Peyer's patch (tissue), 4 donors: Measurements from ENCODE around the gene DCST1. TPM values are rescaled to one million over a fixed set of nuclear protein-coding genes. Genes with fewer than 3 reads are reported as not detected.
A peak's percentile ranks its signal among the peaks of the same experiment; 100 is the strongest.

Experiments used
- DNase-seq, 3 donors: peaks; one replicate each; pipeline ENCODE4 v3.0.0-alpha.2; 2017 to 2019
- H3K27ac ChIP-seq, 4 donors: fragments of 200-600 bp; sonication (generic); one replicate each; pipeline ENCODE4 v1.5.1; 2016 to 2019
- H3K27me3 ChIP-seq, 2 donors: fragments of 200-600 bp; sonication (generic); one replicate each; pipeline ENCODE4 v1.5.1; 2019
- H3K36me3 ChIP-seq, 3 donors: fragments of 200-600 bp; sonication (generic); one replicate each; pipeline ENCODE4 v1.5.1; 2016 to 2019
- H3K4me1 ChIP-seq, 4 donors: fragments of 200-600 bp; sonication (generic); one replicate each; pipeline ENCODE4 v1.5.1; 2016 to 2019
- H3K4me3 ChIP-seq, 4 donors: fragments of 200-600 bp; sonication (generic); 1 replicate in 3 of 4; 2 replicates in 1 of 4; pipeline ENCODE4 v1.5.1; 2016 to 2019; ENCODE audit warnings: mild to moderate bottlenecking in 1 of 4
- H3K9me3 ChIP-seq, 4 donors: fragments of 200-600 bp; sonication (generic); one replicate each; pipeline ENCODE4 v1.5.1; 2016 to 2019; ENCODE audit warnings: mild to moderate bottlenecking in 1 of 4
- CTCF ChIP-seq, 6 experiments: fragments of 450-650 bp in 4 of 6; fragments of 200-600 bp in 2 of 6; sonication (generic) in 1 of 6; IDR thresholded peaks; one replicate each; pipeline ENCODE4 v1.5.1; 2017 to 2019; ENCODE audit warnings: antibody characterized with exemption in 6 of 6, mild to moderate bottlenecking in 3 of 6, moderate library complexity in 1 of 6
- POLR2A ChIP-seq, 2 donors: fragments of 450-650 bp; IDR thresholded peaks; one replicate each; pipeline ENCODE4 v1.5.1; 2017; ENCODE audit warnings: antibody characterized with exemption in 2 of 2, mild to moderate bottlenecking in 2 of 2, moderate library complexity in 2 of 2
- total RNA-seq, 4 donors: library from RNA; depleted of rRNA; stranded (reverse); fragments of >200 nt; gene quantifications; one replicate each; pipeline ENCODE4 v1.1.0, GENCODE V29; 2016

DCST1 gene
- total RNA-seq, 4 donors from 2014 or later = 0.88 to 2.7 TPM; not detected in 2

DNA sequence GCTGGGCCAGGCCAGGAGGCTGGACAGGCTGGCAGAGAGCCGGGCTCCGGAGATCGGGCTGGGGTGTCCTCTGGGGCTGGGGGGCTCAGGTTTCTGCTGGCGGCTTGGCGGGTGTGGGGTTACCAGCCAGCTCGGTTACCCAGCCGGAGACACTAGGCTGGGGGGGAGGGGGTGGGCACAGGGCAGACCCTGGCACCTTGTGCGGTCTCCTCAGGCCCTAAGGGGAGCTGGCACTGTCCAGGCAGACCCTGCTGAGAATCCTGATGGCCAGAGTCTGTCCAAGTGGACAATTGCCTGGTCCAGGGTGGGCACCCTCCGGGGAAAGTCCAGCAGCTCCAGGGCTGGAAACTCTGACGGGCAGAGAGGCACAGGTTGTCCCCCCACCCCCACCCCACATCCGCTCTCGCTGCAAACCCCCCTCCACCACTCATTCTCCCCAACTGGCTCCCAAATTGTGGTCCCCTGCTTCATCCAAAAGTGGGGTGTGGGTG is 24.4 kb upstream of the DCST1 start:
- peak in 1 of 3 donors; percentile 50 for DNase-seq
- Histone ChIP-seq H3K27me3 (no peaks in the 10 kb centered on the region), H3K36me3 (peaks cover 0 to 13% (median 0%) of the 10 kb centered on the region in 3 donors), H3K4me3 (peak overlapping the region; percentile 26 to 63 (median 48)), H3K27ac (peak overlapping the region; percentile 94 to 99 (median 96)), H3K9me3 (no peaks in the 10 kb centered on the region), H3K4me1 (peaks cover 6 to 83% (median 56%) of the 10 kb centered on the region in 4 donors)
- TF ChIP-seq POLR2A (IDR thresholded peaks at IDR 0.05) (no peak), CTCF (IDR thresholded peaks at IDR 0.05) (no peak)

GRCh38 chr1:155009742-155010141 is 23.9 kb upstream of the DCST1 start:
- H3K27me3 ChIP-seq = no peaks in the 10 kb centered on the region
- DNase-seq = no peak
- H3K9me3 ChIP-seq = no peaks in the 10 kb centered on the region
- H3K4me1 ChIP-seq = peaks cover 6 to 81% (median 54%) of the 10 kb centered on the region in 4 donors
- peak overlapping the region; percentile 26 to 63 (median 48) for H3K4me3 ChIP-seq
- TF ChIP-seq POLR2A (IDR thresholded peaks at IDR 0.05) = no peak
- TF ChIP-seq CTCF (IDR thresholded peaks at IDR 0.05) = no peak
- H3K27ac ChIP-seq = peak overlapping the region; percentile 94 to 99 (median 96)
- peaks cover 0 to 18% (median 0%) of the 10 kb centered on the region in 3 donors for H3K36me3 ChIP-seq

- Histone ChIP-seq H3K4me1 (peaks cover 6 to 81% (median 48%) of the 10 kb centered on the region in 4 donors), H3K27ac (peak overlapping the region; percentile 94 to 99 (median 96)), H3K9me3 (no peaks in the 10 kb centered on the region), H3K4me3 (peak overlapping the region; percentile 26 to 63 (median 48)), H3K27me3 (no peaks in the 10 kb centered on the region), H3K36me3 (peaks cover 0 to 24% (median 0%) of the 10 kb centered on the region in 3 donors)
- TF ChIP-seq CTCF (IDR thresholded peaks at IDR 0.05) = no peak
- no peak for TF ChIP-seq POLR2A (IDR thresholded peaks at IDR 0.05)
- peak; percentile 46 to 65 (median 54) for DNase-seq
Measured at GRCh38 chr1:155010211-155010918, 23.3 kb upstream of the DCST1 start.

DNA sequence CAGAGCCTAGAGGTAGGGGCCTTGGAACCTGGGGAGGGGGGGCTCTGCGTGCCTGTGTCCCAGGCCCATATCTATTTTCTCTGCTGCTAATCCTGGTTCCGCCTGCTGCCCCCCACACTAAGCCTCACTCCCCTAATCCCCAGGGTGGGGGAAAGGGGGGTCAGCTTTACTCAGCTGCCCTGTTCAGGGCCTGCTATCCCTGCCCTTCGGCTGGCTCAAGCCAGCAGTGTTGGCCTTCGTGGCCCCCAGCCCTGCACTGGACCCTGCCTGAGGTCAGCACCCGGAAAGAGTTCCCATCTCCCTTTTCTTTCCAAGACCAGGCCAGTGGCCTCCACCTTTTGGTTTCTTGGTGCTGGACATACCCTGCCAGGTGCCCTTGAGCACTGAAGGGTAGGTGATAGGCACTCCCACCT is 22.6 kb upstream of the DCST1 start:
- peak in 1 of 3 donors; percentile 52 for DNase-seq
- Histone ChIP-seq H3K9me3 (no peaks in the 10 kb centered on the region), H3K4me3 (peak overlapping the region in 2 of 4 donors; percentile 55 to 63), H3K4me1 (peaks cover 6 to 79% (median 43%) of the 10 kb centered on the region in 4 donors), H3K27me3 (no peaks in the 10 kb centered on the region), H3K27ac (peak overlapping the region; percentile 94 to 99 (median 96)), H3K36me3 (peaks cover 0 to 28% (median 0%) of the 10 kb centered on the region in 3 donors)
- TF ChIP-seq POLR2A (IDR thresholded peaks at IDR 0.05) (no peak), CTCF (IDR thresholded peaks at IDR 0.05) (no peak)

DNA sequence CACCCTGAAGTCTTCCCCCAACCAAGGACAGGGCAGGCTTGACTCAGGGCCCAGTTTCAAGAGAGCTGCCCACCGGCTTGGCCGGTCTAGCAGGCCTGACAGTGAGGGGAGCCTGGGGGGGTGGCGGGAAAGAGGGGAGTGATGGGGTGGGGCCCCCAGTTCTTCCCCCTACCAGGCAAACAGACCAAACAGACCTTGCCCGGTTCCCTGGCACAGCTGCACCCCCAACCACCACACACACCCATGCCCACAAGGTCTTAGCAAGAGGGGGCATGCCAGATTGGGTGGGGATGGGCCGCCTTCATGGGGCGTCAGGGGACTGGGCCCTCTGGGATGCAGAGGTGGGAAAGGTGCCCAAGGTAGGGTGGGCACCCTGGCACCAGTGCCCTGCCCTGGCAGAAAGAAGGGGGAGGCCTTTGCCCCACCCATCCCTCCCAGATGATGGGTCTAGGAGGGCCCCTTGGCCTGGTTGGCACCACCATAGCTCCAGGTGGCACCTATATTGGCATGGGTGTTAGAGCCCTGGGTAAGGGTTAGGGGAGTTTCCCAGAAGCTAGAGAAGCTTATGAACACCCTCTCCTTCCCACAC is 22.1 kb upstream of the DCST1 start:
- Histone ChIP-seq H3K36me3 (peaks cover 0 to 33% (median 0%) of the 10 kb centered on the region in 3 donors), H3K4me1 (peaks cover 6 to 79% (median 42%) of the 10 kb centered on the region in 4 donors), H3K27ac (peak overlapping the region; percentile 94 to 99 (median 96)), H3K9me3 (no peaks in the 10 kb centered on the region), H3K4me3 (peak overlapping the region in 2 of 4 donors; percentile 55 to 63), H3K27me3 (no peaks in the 10 kb centered on the region)
- DNase-seq = peak in 1 of 3 donors; percentile 55
- TF ChIP-seq CTCF (IDR thresholded peaks at IDR 0.05) (no peak), POLR2A (IDR thresholded peaks at IDR 0.05) (no peak)
